Gastrocnemius medialis (tissue), 4 donors: Measurements from ENCODE around the gene FAM151B.

Source experiments
- POLR2A ChIP-seq, 2 donors: fragments of 450-650 bp; IDR thresholded peaks; one replicate each; pipeline ENCODE4 v1.6.1; 2017; ENCODE audit warnings: antibody characterized with exemption in 2 of 2, mild to moderate bottlenecking in 2 of 2, moderate library complexity in 2 of 2
- TF ChIP-seq, protein P1 (sequence below), 5 experiments: fragments of 450-650 bp in 3 of 5; fragments of 200-600 bp in 2 of 5; sonication (generic) in 2 of 5; IDR thresholded peaks in 4 of 5; conservative IDR thresholded peaks in 1 of 5; 1 replicate in 4 of 5; 2 replicates in 1 of 5; pipeline ENCODE4 v1.5.1; 2016 to 2019; ENCODE audit warnings: antibody characterized with exemption in 5 of 5, mild to moderate bottlenecking in 3 of 5, moderate library complexity in 3 of 5

GRCh38 chr5:80492741-80493140 is 4.8 kb downstream of the FAM151B start:
- TF ChIP-seq, protein P1, sequence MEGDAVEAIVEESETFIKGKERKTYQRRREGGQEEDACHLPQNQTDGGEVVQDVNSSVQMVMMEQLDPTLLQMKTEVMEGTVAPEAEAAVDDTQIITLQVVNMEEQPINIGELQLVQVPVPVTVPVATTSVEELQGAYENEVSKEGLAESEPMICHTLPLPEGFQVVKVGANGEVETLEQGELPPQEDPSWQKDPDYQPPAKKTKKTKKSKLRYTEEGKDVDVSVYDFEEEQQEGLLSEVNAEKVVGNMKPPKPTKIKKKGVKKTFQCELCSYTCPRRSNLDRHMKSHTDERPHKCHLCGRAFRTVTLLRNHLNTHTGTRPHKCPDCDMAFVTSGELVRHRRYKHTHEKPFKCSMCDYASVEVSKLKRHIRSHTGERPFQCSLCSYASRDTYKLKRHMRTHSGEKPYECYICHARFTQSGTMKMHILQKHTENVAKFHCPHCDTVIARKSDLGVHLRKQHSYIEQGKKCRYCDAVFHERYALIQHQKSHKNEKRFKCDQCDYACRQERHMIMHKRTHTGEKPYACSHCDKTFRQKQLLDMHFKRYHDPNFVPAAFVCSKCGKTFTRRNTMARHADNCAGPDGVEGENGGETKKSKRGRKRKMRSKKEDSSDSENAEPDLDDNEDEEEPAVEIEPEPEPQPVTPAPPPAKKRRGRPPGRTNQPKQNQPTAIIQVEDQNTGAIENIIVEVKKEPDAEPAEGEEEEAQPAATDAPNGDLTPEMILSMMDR (IDR thresholded peaks at IDR 0.05 in 4 of 5, conservative IDR thresholded peaks at IDR 0.05 in 1 of 5), result no peak
- TF ChIP-seq POLR2A (IDR thresholded peaks at IDR 0.05), result no peak
